Glomerular visceral epithelial cell (primary cell): ENCODE data around the gene ETAA1.

Experiments
- DNase-seq: peaks from one replicate; pipeline ENCODE4 v3.0.0-alpha.2; 2016; ENCODE audit errors: extremely low spot score

The ETAA1 gene

GRCh38 chr2:67397143-67397986 lies at the start of gene ETAA1:
Gene ETAA1, plus strand, starts transcription at chr2:67397333. Its CDS starts 116 bp downstream, at chr2:67397449.
- DNase-seq, result peak; percentile 89

- no peak for DNase-seq
Observed at GRCh38 chr2:67366832-67367412, 30.2 kb upstream of the ETAA1 start.

- DNase-seq, result no peak
Observed at GRCh38 chr2:67374481-67374880, 22.7 kb upstream of the ETAA1 start.

- no peak for DNase-seq
Observed at GRCh38 chr2:67374949-67375348, 22.2 kb upstream of the ETAA1 start.

GRCh38 chr2:67378555-67378954 lies 18.6 kb upstream of the ETAA1 start:
- no peak for DNase-seq

GRCh38 chr2:67379048-67379447 lies 18.1 kb upstream of the ETAA1 start:
- DNase-seq, result no peak

GRCh38 chr2:67384123-67384822 lies 12.9 kb upstream of the ETAA1 start:
- no peak for DNase-seq

- DNase-seq, result no peak
Observed at GRCh38 chr2:67388680-67389079, 8.5 kb upstream of the ETAA1 start.

- DNase-seq, result peak; percentile 2
Observed at GRCh38 chr2:67389286-67389685, 7.8 kb upstream of the ETAA1 start.

GRCh38 chr2:67389788-67390187 lies 7.3 kb upstream of the ETAA1 start:
- DNase-seq, result no peak

- DNase-seq, result no peak
Observed at GRCh38 chr2:67393237-67393636, 3.9 kb upstream of the ETAA1 start.

GRCh38 chr2:67394734-67395133 lies 2.4 kb upstream of the ETAA1 start:
- peak; percentile 31 for DNase-seq

- no peak for DNase-seq
Observed at GRCh38 chr2:67399144-67399543, 2.0 kb downstream of the ETAA1 start.

- DNase-seq, result peak; percentile 4
Observed at GRCh38 chr2:67399831-67400489, 2.8 kb downstream of the ETAA1 start.

- DNase-seq, result no peak
Observed at GRCh38 chr2:67400560-67401485, 3.7 kb downstream of the ETAA1 start.

GRCh38 chr2:67408346-67408745 lies 11.2 kb downstream of the ETAA1 start:
- DNase-seq, result no peak

- DNase-seq, result no peak
Observed at GRCh38 chr2:67412424-67412823, 15.3 kb downstream of the ETAA1 start.

GRCh38 chr2:67414867-67415266 lies 17.7 kb downstream of the ETAA1 start:
- no peak for DNase-seq

GRCh38 chr2:67416136-67416535 lies 19.0 kb downstream of the ETAA1 start:
- no peak for DNase-seq

GRCh38 chr2:67423489-67423888 lies 26.4 kb downstream of the ETAA1 start:
- DNase-seq, result no peak

GRCh38 chr2:67436221-67436620 lies 39.1 kb downstream of the ETAA1 start:
- peak; percentile 42 for DNase-seq
